HG02678 (cell line): ENCODE measurements around the gene SERPINH1.

ENCODE experiments used
- ATAC-seq: cut with Tn5 transposase; IDR thresholded peaks from one replicate; pipeline ENCODE4 v1.9.1; 2021; ENCODE audit warnings: mild to moderate bottlenecking, moderate library complexity; ENCODE audit not compliant: unreplicated experiment

Gene SERPINH1

GRCh38 chr11:75594211-75594610 lies 32.2 kb downstream of the SERPINH1 start:
- no peak for ATAC-seq

GRCh38 chr11:75595429-75595828 lies 33.4 kb downstream of the SERPINH1 start:
- ATAC-seq: no peak

- no peak for ATAC-seq
Observed at GRCh38 chr11:75596914-75597313, 34.9 kb downstream of the SERPINH1 start.

- ATAC-seq: no peak
Observed at GRCh38 chr11:75597636-75598035, 35.6 kb downstream of the SERPINH1 start.

- no peak for ATAC-seq
Observed at GRCh38 chr11:75598264-75598663, 36.2 kb downstream of the SERPINH1 start.

GRCh38 chr11:75598900-75599299 lies 36.8 kb downstream of the SERPINH1 start:
- no peak for ATAC-seq

GRCh38 chr11:75600356-75600755 lies 38.3 kb downstream of the SERPINH1 start:
- no peak for ATAC-seq

GRCh38 chr11:75601494-75601893 lies 39.4 kb downstream of the SERPINH1 start:
- ATAC-seq: no peak

GRCh38 chr11:75602951-75603350 lies 40.9 kb downstream of the SERPINH1 start:
- ATAC-seq: no peak

GRCh38 chr11:75603791-75604736 lies 42.0 kb downstream of the SERPINH1 start:
- no peak for ATAC-seq

GRCh38 chr11:75606099-75606498 lies 44.0 kb downstream of the SERPINH1 start:
- no peak for ATAC-seq

GRCh38 chr11:75611823-75612222 lies 49.8 kb downstream of the SERPINH1 start:
- no peak for ATAC-seq

- no peak for ATAC-seq
Observed at GRCh38 chr11:75615751-75616150, 53.7 kb downstream of the SERPINH1 start.

GRCh38 chr11:75616281-75616680 lies 54.2 kb downstream of the SERPINH1 start:
- ATAC-seq: no peak
